HEK293T (cell line): ENCODE data around the gene PCDH1.
A peak's percentile ranks its signal among the peaks of the same experiment; 100 is the strongest.

ENCODE experiments used
- CTCF ChIA-PET: fragments of 350-600 bp; formaldehyde crosslinking; extraction: SDS; loops from one replicate; lab custom pipeline; 2021; ENCODE audit warnings: antibody characterized with exemption, inconsistent platforms; lab: Yijun Ruan, JAX
- POLR2A ChIA-PET: fragments of 350-600 bp; formaldehyde crosslinking; extraction: SDS; loops from one replicate; lab custom pipeline; 2020; ENCODE audit warnings: antibody characterized with exemption, inconsistent platforms; lab: Yijun Ruan, JAX
- DNase-seq: peaks from one replicate; pipeline ENCODE4 v3.0.0; 2012; ENCODE audit warnings: mixed read lengths; ENCODE audit errors: extremely low spot score
- ARNT ChIP-seq: fragments of 450-650 bp; IDR thresholded peaks from 2 replicates; pipeline ENCODE4 v1.6.1; 2017; ENCODE audit warnings: mild to moderate bottlenecking
- BHLHE40 ChIP-seq: fragments of 450-650 bp; IDR thresholded peaks from 2 replicates; pipeline ENCODE4 v1.6.1; 2016; ENCODE audit warnings: mild to moderate bottlenecking, moderate library complexity, borderline replicate concordance
- CTBP1 ChIP-seq: fragments of 450-650 bp; IDR thresholded peaks from 2 replicates; pipeline ENCODE4 v1.6.1; 2016; ENCODE audit warnings: borderline replicate concordance
- ELF4 ChIP-seq: fragments of 450-650 bp; IDR thresholded peaks from 2 replicates; pipeline ENCODE4 v1.6.1; 2017; ENCODE audit warnings: antibody characterized with exemption
- FOXA1 ChIP-seq: fragments of 450-650 bp; IDR thresholded peaks from 2 replicates; pipeline ENCODE4 v1.6.1; 2016; ENCODE audit warnings: mild to moderate bottlenecking
- FOXK2 ChIP-seq: fragments of 450-650 bp; IDR thresholded peaks from 2 replicates; pipeline ENCODE4 v1.6.1; 2016; ENCODE audit warnings: mild to moderate bottlenecking
- FOXM1 ChIP-seq: fragments of 450-650 bp; IDR thresholded peaks from 2 replicates; pipeline ENCODE4 v1.6.1; 2017; ENCODE audit warnings: mild to moderate bottlenecking, borderline replicate concordance
- HDGF ChIP-seq: fragments of 450-650 bp; IDR thresholded peaks from 2 replicates; pipeline ENCODE4 v1.6.1; 2017; ENCODE audit warnings: antibody characterized with exemption, borderline replicate concordance
- L3MBTL2 ChIP-seq: fragments of 450-650 bp; conservative IDR thresholded peaks from 2 replicates; pipeline ENCODE4 v1.6.1; 2016; ENCODE audit warnings: mild to moderate bottlenecking
- LEF1 ChIP-seq: fragments of 450-650 bp; IDR thresholded peaks from 2 replicates; pipeline ENCODE4 v1.6.1; 2017; ENCODE audit warnings: mild to moderate bottlenecking, borderline replicate concordance
- NFRKB ChIP-seq: fragments of 450-650 bp; IDR thresholded peaks from 2 replicates; pipeline ENCODE4 v1.6.1; 2016; ENCODE audit warnings: mild to moderate bottlenecking, moderate library complexity
- PKNOX1 ChIP-seq: fragments of 450-650 bp; IDR thresholded peaks from 2 replicates; pipeline ENCODE4 v1.6.1; 2016
- SP1 ChIP-seq: fragments of 450-650 bp; IDR thresholded peaks from 2 replicates; pipeline ENCODE4 v1.6.1; 2017
- SUZ12 ChIP-seq: fragments of 450-650 bp; IDR thresholded peaks from 2 replicates; pipeline ENCODE4 v1.6.1; 2016; ENCODE audit warnings: mild to moderate bottlenecking
- TARDBP ChIP-seq: fragments of 450-650 bp; IDR thresholded peaks from 2 replicates; pipeline ENCODE4 v1.6.1; 2016
- ZNF384 ChIP-seq: fragments of 450-650 bp; IDR thresholded peaks from 2 replicates; pipeline ENCODE4 v1.6.1; 2016

Gene PCDH1

DNA sequence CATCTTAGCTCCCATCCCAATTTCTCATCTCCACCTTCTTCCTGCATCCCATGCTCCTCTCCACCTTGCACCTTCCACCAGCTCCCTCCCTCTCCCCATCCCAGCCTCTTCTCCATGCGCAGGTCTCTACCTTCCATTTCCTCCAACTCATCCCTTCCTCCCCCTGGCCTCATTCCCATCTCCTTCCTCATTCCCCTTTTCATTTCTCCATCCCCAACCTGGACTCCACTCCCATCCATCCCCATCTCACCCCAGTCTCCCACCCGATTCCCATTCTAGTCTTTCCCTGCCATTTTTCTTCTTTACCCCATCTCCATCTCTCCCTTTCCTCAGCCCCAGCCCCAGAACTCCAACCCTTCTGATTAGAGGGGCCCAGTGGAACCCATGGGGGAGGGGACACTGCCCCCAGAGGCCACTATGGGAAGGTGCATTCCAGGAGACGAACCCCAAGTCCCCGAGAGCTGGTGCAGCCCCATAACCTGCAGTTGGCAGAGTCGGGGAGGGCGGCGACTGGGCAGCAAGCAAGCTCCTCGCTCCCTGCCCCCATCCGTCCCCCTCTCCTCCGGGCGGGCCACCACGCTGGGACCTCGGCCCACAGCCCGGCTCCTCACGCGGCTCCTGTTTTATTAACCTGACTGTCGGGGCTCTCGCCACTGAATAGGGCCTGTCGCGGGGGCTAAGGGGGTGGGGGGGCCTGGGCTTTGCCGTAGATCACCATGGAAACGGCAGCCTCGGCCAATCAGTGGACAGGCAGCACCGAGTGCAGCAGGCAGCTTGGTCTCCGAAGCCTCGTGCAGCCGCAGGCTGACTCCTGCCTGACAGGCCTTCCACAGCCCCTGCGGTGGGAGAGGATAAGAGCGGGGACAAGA lies 66.7 kb downstream of the PCDH1 start:
- ChIA-PET CTCF (interaction anchor here (0.7 to 2.4 kb wide), 18 partner anchors 9 to 744 kb away, joined by 3 to 14 read pairs (median 4); no protein-coding TSS in a partner anchor), POLR2A (interaction anchor here (1.0 kb wide), 1 partner anchor 112 kb away, joined by 4 read pairs; the partner anchor contains the start of gene DELE1)
- peak; percentile 32 for DNase-seq
- no peak for TF ChIP-seq FOXK2
- TF ChIP-seq L3MBTL2 = no peak
- no peak for TF ChIP-seq SP1

DNA sequence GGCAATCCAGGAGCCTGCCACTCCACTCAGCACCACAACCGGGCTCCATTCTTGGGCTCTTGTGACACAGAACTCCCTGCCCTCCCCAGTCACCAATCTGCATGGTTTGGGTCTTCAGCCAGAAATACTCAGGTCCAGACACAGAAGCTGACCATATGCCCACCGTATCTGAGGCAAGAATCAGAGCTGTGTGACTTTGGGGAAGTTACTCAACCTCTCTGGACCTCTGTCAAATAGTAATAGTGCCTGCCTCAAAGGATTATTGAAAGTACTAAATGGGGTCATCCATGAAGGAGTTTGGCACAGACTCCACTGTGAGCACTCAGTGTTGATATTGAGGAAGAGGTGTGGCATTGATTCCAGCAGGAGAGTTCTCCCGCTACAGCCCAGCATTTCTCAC lies 67.5 kb downstream of the PCDH1 start:
- no peak for DNase-seq
- CTCF ChIA-PET = interaction anchor here (1.0 to 2.4 kb wide), 6 partner anchors 8 to 150 kb away, joined by 3 to 14 read pairs (median 4); no protein-coding TSS in a partner anchor
- POLR2A ChIA-PET = interaction anchor here (1.0 kb wide), 1 partner anchor 113 kb away, joined by 4 read pairs; the partner anchor contains the start of gene DELE1

GRCh38 chr5:141809380-141810096 lies 68.7 kb downstream of the PCDH1 start:
- no peak for DNase-seq
- TF ChIP-seq TARDBP (no peak), ELF4 (no peak), CTBP1 (no peak), L3MBTL2 (no peak), NFRKB (no peak), BHLHE40 (no peak), PKNOX1 (no peak)
- ChIA-PET POLR2A (interaction anchor here (1.3 kb wide), 1 partner anchor 159 kb away, joined by 3 read pairs; the partner anchor contains the start of gene RNF14), CTCF (interaction anchor here (0.8 kb wide), 1 partner anchor 1123 kb away, joined by 4 read pairs; no protein-coding TSS in a partner anchor)

More for the DNA sequence above, 67.5 kb downstream of the PCDH1 start:
- TF ChIP-seq SUZ12 (no peak), FOXK2 (no peak), LEF1 (no peak), TARDBP (no peak), FOXA1 (no peak), BHLHE40 (no peak), NFRKB (no peak), ARNT (no peak), HDGF (no peak), L3MBTL2 (no peak)

- ChIA-PET POLR2A (interaction anchor here (1.3 kb wide), 1 partner anchor 160 kb away, joined by 3 read pairs; the partner anchor contains the start of gene RNF14), CTCF (interaction anchor here (0.8 kb wide), 1 partner anchor 1124 kb away, joined by 4 read pairs; no protein-coding TSS in a partner anchor)
- DNase-seq = no peak
- TF ChIP-seq SP1 (no peak), BHLHE40 (no peak), TARDBP (no peak), LEF1 (no peak), FOXM1 (no peak), NFRKB (no peak), PKNOX1 (no peak), ZNF384 (no peak), ELF4 (no peak), ARNT (no peak), CTBP1 (no peak), FOXA1 (no peak), L3MBTL2 (no peak), SUZ12 (no peak), FOXK2 (no peak), HDGF (no peak)
These were observed 69.4 kb downstream of the PCDH1 start for GRCh38 chr5:141808857-141809256.

DNA sequence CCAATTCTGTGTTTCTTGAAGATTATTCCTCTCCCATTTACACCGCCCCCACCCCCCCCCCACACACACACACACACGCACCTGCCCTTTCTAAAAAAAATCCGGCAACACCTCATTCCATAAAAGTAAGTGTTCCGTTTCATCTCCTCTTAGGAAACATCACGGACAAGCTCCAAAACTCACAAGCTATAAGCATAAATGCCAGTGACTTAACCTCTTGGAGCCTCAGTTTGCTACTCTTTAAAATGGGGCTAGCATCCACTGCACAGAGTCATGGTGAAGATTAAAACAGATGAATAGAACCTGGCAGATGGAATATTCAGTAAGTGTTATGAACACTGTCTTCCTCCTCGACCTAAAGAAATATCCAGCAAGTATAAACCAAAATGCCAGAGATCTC lies 70.5 kb downstream of the PCDH1 start:
- TF ChIP-seq ARNT (no peak), CTBP1 (no peak), SUZ12 (no peak), TARDBP (no peak), ELF4 (no peak), LEF1 (no peak), ZNF384 (no peak), FOXK2 (no peak), SP1 (no peak)
- CTCF ChIA-PET = interaction anchor here (0.7 kb wide), 1 partner anchor 744 kb away, joined by 3 read pairs; no protein-coding TSS in a partner anchor
- POLR2A ChIA-PET = no interaction called here
- DNase-seq = no peak

DNA sequence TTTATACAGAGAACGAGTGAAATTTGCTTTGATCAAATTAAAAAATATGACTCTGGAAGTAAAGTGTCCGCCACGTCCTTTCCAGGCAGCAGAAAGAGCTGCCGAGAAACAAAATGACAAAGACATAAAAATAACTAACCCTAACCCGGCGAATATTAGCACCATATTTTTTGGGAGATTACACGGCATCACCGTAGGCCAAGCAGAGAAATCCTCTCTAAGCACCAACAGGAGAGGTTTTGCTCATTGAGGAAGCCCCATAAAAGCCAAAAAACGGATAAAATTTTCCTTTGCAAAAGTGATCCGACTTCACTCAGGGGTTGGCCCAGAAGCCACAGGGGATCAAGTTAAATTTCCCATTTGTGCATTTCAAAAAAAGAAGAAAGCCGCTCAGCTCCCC lies 70.9 kb downstream of the PCDH1 start:
- TF ChIP-seq SP1 = no peak
- TF ChIP-seq ZNF384 = no peak
- TF ChIP-seq ARNT = no peak
- no peak for TF ChIP-seq L3MBTL2
- TF ChIP-seq PKNOX1 = no peak
- TF ChIP-seq BHLHE40 = no peak
- ChIA-PET CTCF (interaction anchor here (0.7 kb wide), 1 partner anchor 744 kb away, joined by 3 read pairs; no protein-coding TSS in a partner anchor), POLR2A (no interaction called here)
- no peak for DNase-seq
